ENCODE measurements around the gene TPK1.

TPK1 gene

GRCh38 chr7:144759653-144760052 is 76.2 kb downstream of the TPK1 start:
- Histone ChIP-seq H3K4me1 (no peaks in the 10 kb centered on the region), H3K9me3 (0 out of 2 replicates have a peak, but pooled peaks cover 4% of the 10 kb centered on the region), H3K4me3 (ENCODE audit: low read depth, low read length) (no peak overlapping the region), H3K27me3 (no peaks in the 10 kb centered on the region), H3K36me3 (no peaks in the 10 kb centered on the region)
- TF ChIP-seq CTCF (IDR thresholded peaks at IDR 0.05; ENCODE audit: low read depth, low read length): no peak
- no peak for DNase-seq

- H3K9me3 ChIP-seq: no peaks in the 10 kb centered on the region
- H3K4me3 ChIP-seq (ENCODE audit: low read depth, low read length): no peak overlapping the region
- no peak for DNase-seq
- no peaks in the 10 kb centered on the region for H3K36me3 ChIP-seq
- no peaks in the 10 kb centered on the region for H3K27me3 ChIP-seq
- no peaks in the 10 kb centered on the region for H3K4me1 ChIP-seq
- no peak for TF ChIP-seq CTCF (IDR thresholded peaks at IDR 0.05; ENCODE audit: low read depth, low read length)
These were observed 87.9 kb downstream of the TPK1 start for GRCh38 chr7:144747936-144748335.

GRCh38 chr7:144738708-144739314 is 97.0 kb downstream of the TPK1 start:
- Histone ChIP-seq H3K27me3 (no peaks in the 10 kb centered on the region), H3K36me3 (no peaks in the 10 kb centered on the region), H3K4me3 (ENCODE audit: low read depth, low read length) (no peak overlapping the region), H3K9me3 (no peaks in the 10 kb centered on the region), H3K4me1 (no peaks in the 10 kb centered on the region)
- DNase-seq: no peak
- TF ChIP-seq CTCF (IDR thresholded peaks at IDR 0.05; ENCODE audit: low read depth, low read length): peak; percentile 58

GRCh38 chr7:144738146-144738545 is 97.7 kb downstream of the TPK1 start:
- no peaks in the 10 kb centered on the region for H3K27me3 ChIP-seq

GRCh38 chr7:144736880-144737493 is 98.9 kb downstream of the TPK1 start:
- no peak for DNase-seq
- TF ChIP-seq CTCF (IDR thresholded peaks at IDR 0.05; ENCODE audit: low read depth, low read length): no peak
- H3K4me1 ChIP-seq: no peaks in the 10 kb centered on the region
- H3K4me3 ChIP-seq (ENCODE audit: low read depth, low read length): no peak overlapping the region
- no peaks in the 10 kb centered on the region for H3K36me3 ChIP-seq
- H3K27me3 ChIP-seq: no peaks in the 10 kb centered on the region
- no peaks in the 10 kb centered on the region for H3K9me3 ChIP-seq

More at GRCh38 chr7:144738146-144738545, 97.7 kb downstream of the TPK1 start:
- Histone ChIP-seq H3K4me3 (ENCODE audit: low read depth, low read length) (no peak overlapping the region), H3K9me3 (no peaks in the 10 kb centered on the region), H3K4me1 (no peaks in the 10 kb centered on the region), H3K36me3 (no peaks in the 10 kb centered on the region)
- DNase-seq: no peak
- no peak for TF ChIP-seq CTCF (IDR thresholded peaks at IDR 0.05; ENCODE audit: low read depth, low read length)

GRCh38 chr7:144735505-144736276 is 100.2 kb downstream of the TPK1 start:
- no peak for DNase-seq
- Histone ChIP-seq H3K9me3 (no peaks in the 10 kb centered on the region), H3K27me3 (no peaks in the 10 kb centered on the region), H3K36me3 (no peaks in the 10 kb centered on the region), H3K4me3 (ENCODE audit: low read depth, low read length) (no peak overlapping the region), H3K4me1 (no peaks in the 10 kb centered on the region)
- TF ChIP-seq CTCF (IDR thresholded peaks at IDR 0.05; ENCODE audit: low read depth, low read length): no peak
